Epithelial cell of esophagus (primary cell): Measurements from ENCODE around the gene FBLIM1.

Experiments
- DNase-seq: peaks from one replicate; pipeline ENCODE4 v3.0.0; 2010; ENCODE audit warnings: low read depth
- H3K4me3 ChIP-seq: 2 replicates; pipeline ENCODE4 v1.5.1; 2011; ENCODE audit warnings: mild to moderate bottlenecking, low read length, control low read depth
- TF ChIP-seq, protein P1 (sequence below): IDR thresholded peaks from 2 replicates; pipeline ENCODE4 v1.5.1; 2011; ENCODE audit warnings: low read depth, mild to moderate bottlenecking, low read length, control low read depth, inconsistent platforms; ENCODE audit not compliant: insufficient read depth; ENCODE audit errors: missing control alignments

Gene FBLIM1

GRCh38 chr1:15726508-15726907 is 32.1 kb upstream of the FBLIM1 start:
- no peak overlapping the region for H3K4me3 ChIP-seq
- TF ChIP-seq, protein P1, sequence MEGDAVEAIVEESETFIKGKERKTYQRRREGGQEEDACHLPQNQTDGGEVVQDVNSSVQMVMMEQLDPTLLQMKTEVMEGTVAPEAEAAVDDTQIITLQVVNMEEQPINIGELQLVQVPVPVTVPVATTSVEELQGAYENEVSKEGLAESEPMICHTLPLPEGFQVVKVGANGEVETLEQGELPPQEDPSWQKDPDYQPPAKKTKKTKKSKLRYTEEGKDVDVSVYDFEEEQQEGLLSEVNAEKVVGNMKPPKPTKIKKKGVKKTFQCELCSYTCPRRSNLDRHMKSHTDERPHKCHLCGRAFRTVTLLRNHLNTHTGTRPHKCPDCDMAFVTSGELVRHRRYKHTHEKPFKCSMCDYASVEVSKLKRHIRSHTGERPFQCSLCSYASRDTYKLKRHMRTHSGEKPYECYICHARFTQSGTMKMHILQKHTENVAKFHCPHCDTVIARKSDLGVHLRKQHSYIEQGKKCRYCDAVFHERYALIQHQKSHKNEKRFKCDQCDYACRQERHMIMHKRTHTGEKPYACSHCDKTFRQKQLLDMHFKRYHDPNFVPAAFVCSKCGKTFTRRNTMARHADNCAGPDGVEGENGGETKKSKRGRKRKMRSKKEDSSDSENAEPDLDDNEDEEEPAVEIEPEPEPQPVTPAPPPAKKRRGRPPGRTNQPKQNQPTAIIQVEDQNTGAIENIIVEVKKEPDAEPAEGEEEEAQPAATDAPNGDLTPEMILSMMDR, result no peak
- no peak for DNase-seq

DNA sequence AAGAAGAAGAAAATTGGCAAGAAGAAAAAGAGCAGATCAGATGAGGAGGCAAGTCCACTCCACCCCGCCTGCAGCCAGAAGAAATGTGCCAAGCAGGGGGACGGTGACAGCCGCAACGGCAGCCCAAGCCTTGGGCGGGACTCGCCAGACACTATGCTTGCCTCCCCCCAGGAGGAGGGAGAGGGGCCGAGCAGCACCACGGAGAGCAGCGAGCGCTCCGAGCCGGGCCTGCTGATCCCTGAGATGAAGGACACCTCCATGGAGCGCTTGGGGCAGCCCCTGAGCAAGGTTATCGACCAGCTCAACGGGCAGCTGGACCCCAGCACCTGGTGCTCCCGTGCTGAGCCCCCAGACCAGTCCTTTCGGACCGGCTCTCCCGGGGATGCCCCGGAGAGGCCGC is 31.6 kb upstream of the FBLIM1 start:
- H3K4me3 ChIP-seq, result no peak overlapping the region
- TF ChIP-seq, protein P1, result no peak
- DNase-seq, result no peak

GRCh38 chr1:15727424-15727823 is 31.2 kb upstream of the FBLIM1 start:
- no peak overlapping the region for H3K4me3 ChIP-seq
- TF ChIP-seq, protein P1, result no peak
- no peak for DNase-seq

DNA sequence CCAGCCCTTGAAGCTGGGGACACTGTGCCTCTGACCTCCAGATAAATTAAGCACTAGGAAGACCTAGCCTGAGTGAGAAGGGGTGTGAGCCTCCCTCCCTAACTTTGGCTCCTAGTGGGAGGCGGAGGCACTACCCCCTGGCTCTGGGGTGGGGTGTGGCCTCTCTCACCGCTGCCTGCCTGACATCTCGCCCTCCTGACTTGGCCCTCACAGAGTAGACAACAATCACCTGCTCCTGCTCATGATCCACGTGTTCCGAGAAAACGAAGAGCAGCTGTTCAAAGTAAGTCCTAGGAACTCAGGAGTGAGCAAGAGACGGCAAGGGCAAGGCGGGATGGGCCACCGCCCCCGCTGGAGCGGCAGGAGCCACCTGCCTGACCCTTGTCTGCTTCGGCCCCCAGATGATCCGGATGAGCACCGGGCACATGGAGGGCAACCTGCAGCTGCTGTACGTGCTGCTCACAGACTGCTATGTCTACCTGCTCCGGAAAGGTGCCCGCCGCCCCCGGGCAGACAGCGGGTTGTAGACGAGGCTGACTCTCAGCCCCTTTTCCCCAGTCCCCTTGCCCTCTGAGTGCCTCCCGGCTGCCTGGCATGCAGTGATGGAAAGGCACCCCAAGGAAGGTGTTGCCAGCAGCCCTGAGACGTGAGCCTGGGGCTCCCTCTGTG is 30.6 kb upstream of the FBLIM1 start:
- TF ChIP-seq, protein P1, result no peak
- H3K4me3 ChIP-seq, result no peak overlapping the region
- no peak for DNase-seq

DNA sequence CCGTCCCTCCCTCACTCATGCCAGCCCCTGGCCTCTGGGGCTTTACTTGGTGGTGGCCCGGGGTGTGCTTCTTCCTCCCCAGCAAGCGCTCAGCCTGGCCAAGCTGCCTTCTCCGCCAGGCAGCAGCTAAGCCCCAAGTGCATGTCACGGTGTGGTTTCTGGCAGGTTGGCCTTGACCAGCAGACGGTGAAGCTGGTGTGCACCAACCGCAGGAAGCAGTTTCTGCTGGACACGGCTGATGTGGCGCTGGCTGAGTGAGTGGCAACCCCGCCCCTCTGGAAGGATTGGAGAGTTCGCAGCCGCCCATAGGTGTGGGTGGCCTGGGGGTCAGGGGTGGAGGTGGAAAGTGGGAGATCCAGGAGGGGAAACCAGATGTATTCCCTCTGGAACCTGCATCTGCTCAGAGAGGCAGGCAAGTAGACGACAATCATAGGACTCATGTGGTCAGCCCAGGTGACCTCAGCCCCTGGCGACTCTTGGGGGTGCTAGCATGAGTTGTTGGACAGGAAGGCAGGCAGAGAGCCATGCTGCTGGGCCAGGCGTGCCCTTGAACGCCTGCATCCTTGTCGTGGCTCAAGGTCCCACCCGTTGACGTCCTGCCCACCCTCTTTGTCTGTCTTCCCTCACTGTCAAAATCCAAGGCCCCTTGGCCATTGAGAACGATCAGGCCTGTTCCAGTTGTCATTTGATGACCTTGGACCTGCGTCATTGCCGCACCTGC is 29.5 kb upstream of the FBLIM1 start:
- no peak overlapping the region for H3K4me3 ChIP-seq
- TF ChIP-seq, protein P1, result no peak
- no peak for DNase-seq

- DNase-seq, result no peak
- TF ChIP-seq, protein P1, result no peak
- H3K4me3 ChIP-seq, result no peak overlapping the region
Observed at GRCh38 chr1:15730423-15730822, 28.2 kb upstream of the FBLIM1 start.
